ENCODE measurements around the gene GPRIN2.
"Not testable (repeated sequence)": the region's sequence is repeated elsewhere in the genome, so short reads cannot be mapped to it uniquely, and the experiment has no call there.

The GPRIN2 gene

GRCh38 chr10:46516660-46517416 is 39.6 kb downstream of the GPRIN2 start:
- no peak for DNase-seq

- DNase-seq = no peak
Measured at GRCh38 chr10:46515793-46516192, 40.7 kb downstream of the GPRIN2 start.

GRCh38 chr10:46515366-46515765 is 41.1 kb downstream of the GPRIN2 start:
- no peak for DNase-seq

GRCh38 chr10:46514899-46515298 is 41.6 kb downstream of the GPRIN2 start:
- no peak for DNase-seq

- no peak for DNase-seq
Measured at GRCh38 chr10:46514431-46514861, 42.0 kb downstream of the GPRIN2 start.

GRCh38 chr10:46513333-46513732 is 43.1 kb downstream of the GPRIN2 start:
- DNase-seq = not testable (repeated sequence)

- DNase-seq = not testable (repeated sequence)
Measured at GRCh38 chr10:46512725-46513124, 43.7 kb downstream of the GPRIN2 start.

GRCh38 chr10:46512002-46512401 is 44.5 kb downstream of the GPRIN2 start:
- not testable (repeated sequence) for DNase-seq

All from NCI-H1436 treated with DMSO at 0.1 percent for 48 hours (cell line).